K562 (cell line): ENCODE results near the gene CARD10. TPM values are rescaled to one million over a fixed set of nuclear protein-coding genes. Genes with fewer than 3 reads are reported as not detected.

Experiments used
- ATAC-seq: fragments of 200-7000 bp; cut with Tn5 transposase; 3 replicates; pipeline ENCODE4 v1.9.1; 2020; ENCODE audit warnings: moderate library complexity
- BruUV-seq: library from RNA; stranded (reverse); fragments of 400-500 nt; replicated peaks from 2 replicates; lab custom pipeline; 2021; lab: Mats Ljungman, UMichigan
- CTCF ChIA-PET: fragments of 300-600 bp; formaldehyde crosslinking; extraction: SDS; loops from one replicate; lab custom pipeline; 2021; ENCODE audit warnings: low intra/inter-chr PET ratio; lab: Yijun Ruan, JAX
- POLR2A ChIA-PET: fragments of 300-600, 350-650 bp; sonication (Branson Sonifier 250); formaldehyde crosslinking; extraction: SDS; loops from one replicate; lab custom pipeline; 2021; ENCODE audit warnings: antibody characterized with exemption, inconsistent platforms; lab: Yijun Ruan, JAX
- DNase-seq, 4 experiments: peaks; one replicate each; pipeline versions ENCODE4 v3.0.0 to v3.0.0-alpha.2; 2011 to 2018; ENCODE audit warnings: low spot score in 3 of 4, mixed read lengths in 3 of 4; ENCODE audit errors: extremely low read depth in 1 of 4
- FAIRE-seq: peaks from 2 replicates; lab custom pipeline; 2011; peaks lifted over from hg19 to GRCh38; lab: Jason Lieb, UNC
- H2AFZ ChIP-seq: 2 replicates; pipeline ENCODE4 v1.6.0; 2011; ENCODE audit warnings: low read depth, low read length, control low read depth, inconsistent platforms
- H3K27ac ChIP-seq: fragments of 200-600 bp; 3 replicates; pipeline ENCODE4 v1.8.0; 2011; ENCODE audit warnings: low read depth, mild to moderate bottlenecking, control low read depth, inconsistent platforms, low read length, moderate library complexity, mixed read lengths; ENCODE audit errors: extremely low read depth
- H3K27me3 ChIP-seq, 2 experiments: fragments of 300-600 bp in 1 of 2; 2 replicates in 1 of 2; 3 replicates in 1 of 2; pipeline versions ENCODE4 v1.6.0 to v1.8.0; 2011; ENCODE audit warnings: inconsistent platforms in 2 of 2, low read length in 2 of 2, mild to moderate bottlenecking in 1 of 2, mixed read lengths in 1 of 2, moderate library complexity in 1 of 2; ENCODE audit not compliant: control insufficient read depth in 2 of 2, insufficient read depth in 2 of 2
- H3K36me3 ChIP-seq: fragments of 300-600 bp; 3 replicates; pipeline ENCODE4 v1.8.0; 2011; ENCODE audit warnings: mild to moderate bottlenecking, low read length, inconsistent platforms; ENCODE audit not compliant: control insufficient read depth, insufficient read depth
- H3K4me1 ChIP-seq, 2 experiments: fragments of 200-600 bp in 1 of 2; replicated peaks in 1 of 2; 2 replicates in 1 of 2; 3 replicates in 1 of 2; pipeline versions ENCODE4 v1.5.1 to v1.8.0; 2011; ENCODE audit warnings: inconsistent platforms in 2 of 2, low read length in 2 of 2, mild to moderate bottlenecking in 1 of 2, mixed read lengths in 1 of 2, moderate library complexity in 1 of 2; ENCODE audit not compliant: control insufficient read depth in 2 of 2, insufficient read depth in 2 of 2
- H3K4me2 ChIP-seq: 2 replicates; pipeline ENCODE4 v1.6.1; 2011; ENCODE audit warnings: low read length, control low read depth, inconsistent platforms, mixed read lengths; ENCODE audit not compliant: insufficient read depth
- H3K4me3 ChIP-seq: fragments of 200-600 bp; sonication (generic), shearing (Covaris generic); 2 replicates; pipeline ENCODE4 v1.5.1; 2016; ENCODE audit warnings: control low read depth, inconsistent platforms
- H3K79me2 ChIP-seq: fragments of 200-600 bp; 3 replicates; pipeline ENCODE4 v1.8.0; 2011; ENCODE audit warnings: low read length, inconsistent platforms; ENCODE audit not compliant: control insufficient read depth, insufficient read depth
- H3K9ac ChIP-seq, 2 experiments: 2 replicates each; pipeline versions ENCODE4 v1.6.0 to v1.6.1; 2011; ENCODE audit warnings: low read depth in 2 of 2, low read length in 2 of 2, control low read depth in 1 of 2, inconsistent platforms in 1 of 2, mild to moderate bottlenecking in 1 of 2, mixed read lengths in 1 of 2; ENCODE audit not compliant: insufficient read depth in 1 of 2
- H3K9me1 ChIP-seq: one replicate; pipeline ENCODE4 v1.6.0; 2011; ENCODE audit warnings: inconsistent platforms, mild to moderate bottlenecking, low read length, moderate library complexity; ENCODE audit not compliant: control insufficient read depth, insufficient read depth
- H3K9me3 ChIP-seq: replicated peaks from 2 replicates; pipeline ENCODE4 v1.5.1; 2011; ENCODE audit warnings: low read depth, low read length, inconsistent platforms; ENCODE audit not compliant: control insufficient read depth, insufficient read depth
- H4K20me1 ChIP-seq: replicated peaks from 2 replicates; pipeline ENCODE4 v1.6.1; 2011; ENCODE audit warnings: low read length, inconsistent platforms, mixed read lengths; ENCODE audit not compliant: control insufficient read depth, insufficient read depth
- ARID1B ChIP-seq: fragments of 450-650 bp; IDR thresholded peaks from 2 replicates; pipeline ENCODE4 v1.6.1; 2016; ENCODE audit warnings: antibody characterized with exemption, mild to moderate bottlenecking, inconsistent platforms
- CBFA2T3 ChIP-seq: fragments of 450-650 bp; IDR thresholded peaks from 2 replicates; pipeline ENCODE4 v1.6.1; 2017
- DPF2 ChIP-seq: fragments of 450-650 bp; IDR thresholded peaks from 2 replicates; pipeline ENCODE4 v1.6.1; 2016
- FOSL1 ChIP-seq: fragments of 200-800 bp; sonication (Bioruptor generic); conservative IDR thresholded peaks from 2 replicates; pipeline ENCODE4 v1.6.1; 2016; ENCODE audit warnings: missing genetic modification characterization, missing compliant biosample characterization
- FUS ChIP-seq: fragments of 200-400 bp; formaldehyde crosslinking; optimal IDR thresholded peaks from 2 replicates; pipeline ENCODE3; 2017; ENCODE audit warnings: low read depth, low read length
- HNRNPL ChIP-seq: fragments of 200-400 bp; formaldehyde crosslinking; IDR thresholded peaks from 2 replicates; pipeline ENCODE4 v1.6.1; 2017; ENCODE audit warnings: low read depth, mild to moderate bottlenecking, low read length
- HNRNPUL1 ChIP-seq: fragments of 200-400 bp; formaldehyde crosslinking; IDR thresholded peaks from 2 replicates; pipeline ENCODE4 v1.6.1; 2017; ENCODE audit warnings: low read length
- HOXB6 ChIP-seq: fragments of 250-450 bp; sonication (Bioruptor Pico); IDR thresholded peaks from 2 replicates; pipeline ENCODE4 v1.5.1; 2022; ENCODE audit warnings: mild to moderate bottlenecking, borderline replicate concordance
- JUND ChIP-seq, 2 experiments: IDR thresholded peaks; 2 replicates in 1 of 2; 3 replicates in 1 of 2; pipeline ENCODE4 v1.6.1; 2011; ENCODE audit warnings: borderline replicate concordance in 2 of 2, low read depth in 2 of 2, low read length in 2 of 2, improper control_type of control experiment in 1 of 2, missing biosample characterization in 1 of 2, missing genetic modification characterization in 1 of 2, missing genetic modification reagents in 1 of 2
- KHSRP ChIP-seq: fragments of 450-650 bp; IDR thresholded peaks from 2 replicates; pipeline ENCODE4 v1.6.1; 2017
- L3MBTL2 ChIP-seq: fragments of 450-650 bp; IDR thresholded peaks from 2 replicates; pipeline ENCODE4 v1.6.1; 2016; ENCODE audit warnings: mild to moderate bottlenecking, moderate library complexity
- SMARCA4 ChIP-seq: fragments of 450-650 bp; IDR thresholded peaks from 2 replicates; pipeline ENCODE4 v1.6.1; 2016
- SMARCE1 ChIP-seq: fragments of 450-650 bp; IDR thresholded peaks from 2 replicates; pipeline ENCODE4 v1.7.1; 2016; ENCODE audit warnings: mild to moderate bottlenecking
- SPI1 ChIP-seq: IDR thresholded peaks from 2 replicates; pipeline ENCODE4 v1.6.1; 2011; ENCODE audit warnings: low read depth, low read length, control low read depth, borderline replicate concordance
- TCF3 ChIP-seq: sonication (generic); formaldehyde crosslinking; IDR thresholded peaks from 2 replicates; pipeline ENCODE4 v1.4.0; 2020; ENCODE audit warnings: mild to moderate bottlenecking, missing genetic modification reagents
- WGBS: fragments of 100-300 bp; shearing (Covaris generic); methylation state at CpG from one replicate; pipeline ENCODE4 v1.1.6; 2016; ENCODE audit warnings: low coverage, mixed read lengths; ENCODE audit not compliant: insufficient coverage; ENCODE audit errors: missing lambda C conversion rate; 5-methylcytosine and 5-hydroxymethylcytosine counted together
- in situ Hi-C: fragments of 300-500 bp; cut with MboI; formaldehyde crosslinking; loops from 4 replicates; pipeline ENCODE4 v1.15.0; 2018; ENCODE audit warnings: inconsistent platforms, mixed read lengths
- intact Hi-C: fragments of 100-400 bp; cut with micrococcal nuclease; formaldehyde crosslinking; loops from 2 replicates; pipeline ENCODE4 v1.14.2; 2022
- polyA plus RNA-seq, 8 experiments: library from polyadenylated mRNA; depleted of rRNA in 4 of 8; stranded (reverse) in 5 of 8; unstranded in 3 of 8; fragments of >200 nt; fragmentation: Nextera tagmentation in 2 of 8; fragmentation: Illumina TruSeq in 1 of 8; extraction: Ambion mirVana in 2 of 8; extraction: Trizol in 1 of 8; gene quantifications; 2 replicates each; pipeline versions ENCODE4 v1.2.1 to v1.2.3, GENCODE V29; 2011 to 2014; ENCODE audit warnings: inconsistent platforms in 1 of 8, missing spikeins in 1 of 8
- total RNA-seq, 7 experiments: library from RNA; depleted of rRNA in 6 of 7; stranded (reverse); fragments of >200 nt in 6 of 7; fragmentation: Illumina TruSeq in 2 of 7; extraction: Trizol in 2 of 7; gene quantifications; 2 replicates each; pipeline versions ENCODE4 v1.2.1 to v1.2.3, GENCODE V29; 2011 to 2021; ENCODE audit warnings: low replicate concordance in 1 of 7
- TF ChIP-seq, protein P1 (sequence below): fragments of 250-450 bp; sonication (Bioruptor Pico); IDR thresholded peaks from 2 replicates; pipeline ENCODE4 v1.5.0; 2021; ENCODE audit warnings: mild to moderate bottlenecking, moderate library complexity
- TF ChIP-seq, protein P2 (sequence below): fragments of 450-650 bp; formaldehyde crosslinking; IDR thresholded peaks from 2 replicates; pipeline ENCODE4 v1.4.0; 2020; ENCODE audit warnings: mild to moderate bottlenecking, mixed read lengths
- TF ChIP-seq, protein P3 (sequence below), 2 experiments: fragments of 450-650 bp in 1 of 2; sonication (generic) in 1 of 2; formaldehyde crosslinking in 1 of 2; IDR thresholded peaks in 1 of 2; conservative IDR thresholded peaks in 1 of 2; 2 replicates each; pipeline versions ENCODE4 v1.6.1 to v1.8.1; 2016 to 2023; ENCODE audit warnings: mild to moderate bottlenecking in 2 of 2, moderate library complexity in 2 of 2, inconsistent platforms in 1 of 2, missing genetic modification reagents in 1 of 2

The CARD10 gene
- total and polyA plus RNA-seq, 9 of the 15 experiments (the other 6 are each of a cell fraction or from before 2014, with no cell fraction given) = 0.13 to 5.8 (median 1.6) TPM

DNA sequence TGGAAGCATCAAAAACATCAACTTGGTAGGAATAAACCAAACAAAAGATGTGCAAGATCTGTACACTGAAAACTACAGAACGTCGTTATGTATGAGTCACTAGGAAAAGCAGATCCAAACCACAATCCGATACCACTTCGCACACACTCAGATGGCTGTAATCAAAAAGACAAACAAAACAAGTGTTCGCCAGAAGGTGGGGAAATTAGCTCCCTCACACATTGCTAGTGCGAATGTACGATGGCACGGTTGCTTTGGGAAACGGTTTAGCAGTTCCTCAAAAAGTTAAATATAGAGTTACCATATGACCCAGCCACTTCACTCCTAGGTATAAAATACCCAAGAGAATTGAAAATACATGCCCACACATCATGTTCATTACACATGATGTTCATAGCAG lies 14.8 kb upstream of the CARD10 start:
- no peak overlapping the region for H3K27ac ChIP-seq
- 0% methylated on average over 9 of the region's 9 CpGs for WGBS
- POLR2A ChIA-PET = interaction anchor here (1.1 kb wide), 1 partner anchor 28 kb away, joined by 3 read pairs; no protein-coding TSS in a partner anchor
- TF ChIP-seq DPF2 = peak; percentile 41; the same call in 1 of the 2 replicates
- TF ChIP-seq SMARCA4 = 0 out of 2 replicates have a peak, but pooled peaks have one; percentile 23
- TF ChIP-seq KHSRP = no peak
- TF ChIP-seq HOXB6 (CRISPR knock-in tag) = no peak
- no peak for TF ChIP-seq HNRNPL
- TF ChIP-seq SMARCE1 = peak; percentile 20; the same call in 1 of the 2 replicates
- 0 out of 2 replicates have a peak, but pooled peaks have one; percentile 21 for TF ChIP-seq L3MBTL2
- no peak for TF ChIP-seq HNRNPUL1
- peak; percentile 37; the same call in 1 of the 2 replicates for TF ChIP-seq SPI1
- TF ChIP-seq ARID1B = peak; percentile 22; the same call in 1 of the 2 replicates
- peak; percentile 74; the same call in 1 of the 2 replicates for TF ChIP-seq JUND (IDR thresholded peaks at IDR 0.05; ENCODE audit: borderline replicate concordance, low read depth, low read length)
- peak; percentile 68; the same call in 1 of the 3 replicates for TF ChIP-seq JUND (tag; IDR thresholded peaks at IDR 0.05; ENCODE audit: borderline replicate concordance, low read depth, low read length)
- TF ChIP-seq TCF3 = peak; percentile 15; the same call in 1 of the 2 replicates
- TF ChIP-seq, protein P1, sequence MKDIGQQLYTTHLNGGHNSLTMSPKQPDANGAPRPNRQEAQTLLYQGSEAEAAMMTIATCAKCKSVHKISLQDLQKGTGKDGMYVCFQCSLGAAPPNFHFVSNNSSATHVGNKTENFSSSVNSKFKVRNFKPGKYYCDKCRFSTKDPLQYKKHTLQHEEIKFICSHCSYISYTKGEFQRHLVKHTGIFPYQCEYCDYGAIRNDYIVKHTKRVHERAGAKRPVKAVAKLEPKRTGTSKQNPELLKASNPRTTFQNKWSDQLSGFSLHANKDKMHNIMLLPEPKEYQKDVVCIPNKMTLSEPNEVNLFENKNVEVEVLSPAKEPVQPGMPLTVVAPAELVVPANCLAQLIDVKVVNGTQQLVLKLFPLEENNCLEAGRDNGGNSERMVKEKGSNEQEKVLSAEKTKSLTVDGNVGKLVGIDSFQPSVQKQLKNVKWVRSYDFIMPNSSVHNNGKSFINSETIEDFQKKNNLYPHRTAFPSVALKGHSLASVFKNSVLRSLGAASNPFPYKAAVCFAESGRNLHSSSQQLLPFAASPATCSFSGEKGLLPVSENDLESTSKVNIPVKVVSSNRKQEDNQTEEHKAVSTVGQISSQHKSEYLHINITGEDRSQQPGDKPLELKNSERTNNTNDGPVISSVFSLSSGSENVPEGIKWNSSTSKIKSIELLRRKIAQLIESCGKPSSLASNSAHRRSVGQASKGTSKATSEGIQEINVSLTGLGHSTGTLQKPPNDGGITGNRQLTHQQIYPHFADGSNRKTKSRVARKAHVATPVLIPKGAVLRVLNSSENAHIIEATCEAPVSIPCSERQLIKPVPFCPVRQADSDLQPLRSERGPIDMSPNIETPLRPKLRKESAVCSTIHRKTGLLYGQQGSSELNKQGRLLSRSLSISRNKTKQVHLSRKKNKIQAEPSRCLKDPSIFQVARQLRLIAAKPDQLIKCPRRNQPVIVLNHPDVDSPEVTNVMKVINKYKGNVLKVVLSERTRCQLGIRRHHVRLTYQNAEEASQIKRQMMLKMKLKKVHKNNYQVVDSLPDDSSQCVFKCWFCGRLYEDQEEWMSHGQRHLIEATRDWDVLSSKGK (CRISPR knock-in tag) = no peak
- TF ChIP-seq FOSL1 (tag) = peak; percentile 79
- TF ChIP-seq CBFA2T3 = no peak
- TF ChIP-seq, protein P2, sequence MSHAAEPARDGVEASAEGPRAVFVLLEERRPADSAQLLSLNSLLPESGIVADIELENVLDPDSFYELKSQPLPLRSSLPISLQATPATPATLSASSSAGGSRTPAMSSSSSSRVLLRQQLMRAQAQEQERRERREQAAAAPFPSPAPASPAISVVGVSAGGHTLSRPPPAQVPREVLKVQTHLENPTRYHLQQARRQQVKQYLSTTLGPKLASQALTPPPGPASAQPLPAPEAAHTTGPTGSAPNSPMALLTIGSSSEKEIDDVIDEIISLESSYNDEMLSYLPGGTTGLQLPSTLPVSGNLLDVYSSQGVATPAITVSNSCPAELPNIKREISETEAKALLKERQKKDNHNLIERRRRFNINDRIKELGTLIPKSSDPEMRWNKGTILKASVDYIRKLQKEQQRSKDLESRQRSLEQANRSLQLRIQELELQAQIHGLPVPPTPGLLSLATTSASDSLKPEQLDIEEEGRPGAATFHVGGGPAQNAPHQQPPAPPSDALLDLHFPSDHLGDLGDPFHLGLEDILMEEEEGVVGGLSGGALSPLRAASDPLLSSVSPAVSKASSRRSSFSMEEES (CRISPR knock-in tag) = no peak
- TF ChIP-seq, protein P3, sequence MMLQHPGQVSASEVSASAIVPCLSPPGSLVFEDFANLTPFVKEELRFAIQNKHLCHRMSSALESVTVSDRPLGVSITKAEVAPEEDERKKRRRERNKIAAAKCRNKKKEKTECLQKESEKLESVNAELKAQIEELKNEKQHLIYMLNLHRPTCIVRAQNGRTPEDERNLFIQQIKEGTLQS (IDR thresholded peaks at IDR 0.05) = peak; percentile 52; the same call in 1 of the 2 replicates
- TF ChIP-seq, protein P3 (CRISPR knock-in tag; conservative IDR thresholded peaks at IDR 0.05) = no peak
- TF ChIP-seq FUS = no peak

More for the DNA sequence above, 14.8 kb upstream of the CARD10 start:
- H3K27me3 ChIP-seq = no peaks in the 10 kb centered on the region
- no peak overlapping the region for H2AFZ ChIP-seq
- no peaks in the 10 kb centered on the region for H3K9me3 ChIP-seq
- H3K36me3 ChIP-seq = no peaks in the 10 kb centered on the region
- peak in 1 of 4 experiments; percentile 24 for DNase-seq
- no peak overlapping the region for H3K9ac ChIP-seq
- CTCF ChIA-PET = no interaction called here
- no TSS peak for BruUV-seq
- peaks cover 6 to 10% of the 10 kb centered on the region in 2 experiments; a peak in 3 of 5 replicates for H3K4me1 ChIP-seq
- no peaks in the 10 kb centered on the region for H3K79me2 ChIP-seq
- H3K9me1 ChIP-seq = no peaks in the 10 kb centered on the region
- H4K20me1 ChIP-seq = no peaks in the 10 kb centered on the region
- H3K4me2 ChIP-seq = no peak overlapping the region
- no peak for ATAC-seq
- intact Hi-C loops (no loop called here), in situ Hi-C loops (loop anchor here (5.0 kb wide), 1 partner anchor 68 kb away; no protein-coding TSS in a partner anchor)
- FAIRE-seq = peak; percentile 68
- H3K4me3 ChIP-seq = no peak overlapping the region
